PC-9 (cell line): ENCODE measurements around the gene GAB2. TPM values are rescaled to one million over a fixed set of nuclear protein-coding genes. Genes with fewer than 3 reads are reported as not detected.

Experiments used
- BruUV-seq: library from RNA; stranded (reverse); fragments of 400-500 nt; replicated peaks from 2 replicates; lab custom pipeline; 2021; lab: Mats Ljungman, UMichigan
- CTCF ChIA-PET: fragments of 300-600 bp; sonication (Branson Sonifier 250); formaldehyde crosslinking; loops from one replicate; lab custom pipeline; 2022; ENCODE audit warnings: antibody characterized with exemption; lab: Charles Lee
- POLR2A ChIA-PET: fragments of 300-600 bp; sonication (Branson Sonifier 250); formaldehyde crosslinking; loops from one replicate; lab custom pipeline; 2022; ENCODE audit warnings: antibody characterized with exemption; ENCODE audit not compliant: unreplicated experiment; lab: Charles Lee
- DNase-seq, 2 experiments: peaks; one replicate each; pipeline versions ENCODE4 v3.0.0 to v3.0.0-alpha.2; 2015 to 2022; ENCODE audit warnings: mixed read lengths in 1 of 2
- H2AFZ ChIP-seq: fragments of 200-600 bp; sonication (generic); 2 replicates; pipeline ENCODE4 v1.8.1; 2017; ENCODE audit warnings: antibody characterized with exemption
- H3F3A ChIP-seq: fragments of 200-600 bp; sonication (generic); 2 replicates; pipeline ENCODE4 v1.8.1; 2017; ENCODE audit warnings: antibody characterized with exemption, mild to moderate bottlenecking, low read depth; ENCODE audit not compliant: insufficient read depth
- H3K27ac ChIP-seq: fragments of 200-600 bp; sonication (generic); 2 replicates; pipeline ENCODE4 v1.6.1; 2016; ENCODE audit warnings: mixed run types
- H3K27me3 ChIP-seq: fragments of 200-600 bp; sonication (generic); 2 replicates; pipeline ENCODE4 v1.6.1; 2016; ENCODE audit warnings: low read depth, mixed run types; ENCODE audit not compliant: insufficient read depth
- H3K36me3 ChIP-seq: fragments of 200-600 bp; sonication (generic); 2 replicates; pipeline ENCODE4 v1.6.1; 2016; ENCODE audit warnings: low read depth, mixed run types
- H3K4me1 ChIP-seq: fragments of 200-600 bp; sonication (generic); replicated peaks from 2 replicates; pipeline ENCODE4 v1.6.1; 2016; ENCODE audit warnings: mixed run types; ENCODE audit not compliant: insufficient read depth
- H3K4me2 ChIP-seq: fragments of 200-600 bp; sonication (generic); 2 replicates; pipeline ENCODE4 v1.6.1; 2017; ENCODE audit warnings: mixed run types
- H3K4me3 ChIP-seq: fragments of 200-600 bp; sonication (generic); 2 replicates; pipeline ENCODE4 v1.6.1; 2016; ENCODE audit warnings: mixed run types
- H3K79me2 ChIP-seq: fragments of 200-600 bp; sonication (generic); 2 replicates; pipeline ENCODE4 v1.6.1; 2017; ENCODE audit warnings: low read depth, mixed run types
- H3K9me2 ChIP-seq: fragments of 200-600 bp; sonication (generic); 2 replicates; pipeline ENCODE4 v1.8.1; 2017; ENCODE audit warnings: mild to moderate bottlenecking; ENCODE audit not compliant: insufficient read depth
- H3K9me3 ChIP-seq: fragments of 200-600 bp; sonication (generic); 2 replicates; pipeline ENCODE4 v1.8.1; 2016; ENCODE audit warnings: low read depth; ENCODE audit not compliant: insufficient read depth
- H4K20me1 ChIP-seq: fragments of 200-600 bp; sonication (generic); 2 replicates; pipeline ENCODE4 v1.8.1; 2017; ENCODE audit not compliant: insufficient read depth
- EZH2 ChIP-seq: fragments of 200-600 bp; sonication (generic); IDR thresholded peaks from 2 replicates; pipeline ENCODE4 v1.8.0; 2017; ENCODE audit warnings: antibody characterized with exemption, low read depth
- intact Hi-C: fragments of 100-400 bp; cut with micrococcal nuclease; formaldehyde crosslinking; loops from one replicate; pipeline ENCODE4 v1.10.0; 2022; ENCODE audit not compliant: unreplicated experiment
- total RNA-seq: library from RNA; stranded (reverse); gene quantifications from 2 replicates; pipeline ENCODE4 v1.2.3, GENCODE V29; 2021
- TF ChIP-seq, protein P1 (sequence below): fragments of 200-600 bp; sonication (generic); conservative IDR thresholded peaks from 2 replicates; pipeline ENCODE4 v1.6.1; 2017; ENCODE audit warnings: mixed run types, antibody characterized with exemption, mild to moderate bottlenecking, moderate library complexity

The GAB2 gene
- total RNA-seq, 1 experiment from 2014 or later = 17.5 TPM

DNA sequence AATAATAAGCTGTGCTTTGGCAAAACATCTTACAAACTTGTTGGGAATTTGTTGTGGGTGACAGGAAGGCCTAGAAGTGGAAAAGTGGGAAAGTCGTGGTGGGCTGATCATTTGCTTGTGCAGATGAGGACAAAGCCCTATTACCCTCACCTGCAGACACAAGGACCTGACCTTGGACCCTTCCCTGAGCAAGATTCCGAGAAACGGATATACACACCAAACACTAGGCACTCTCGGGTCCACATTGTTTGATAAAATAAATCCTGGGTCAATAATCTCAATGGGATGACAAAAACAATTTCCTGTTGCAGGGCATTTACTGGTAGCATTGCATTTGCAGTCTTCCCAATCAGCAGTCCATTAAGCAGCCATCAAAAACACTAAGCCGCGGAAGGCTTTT, 89.7 kb downstream of the GAB2 start:
- Histone ChIP-seq H3K4me3 (no peak overlapping the region), H3K79me2 (no peaks in the 10 kb centered on the region), H3K4me2 (no peak overlapping the region), H3K27me3 (no peaks in the 10 kb centered on the region), H3F3A (no peaks in the 10 kb centered on the region), H2AFZ (no peak overlapping the region), H3K36me3 (no peaks in the 10 kb centered on the region), H3K9me2 (no peaks in the 10 kb centered on the region), H3K9me3 (peaks cover 5% of the 10 kb centered on the region; the same call in 1 of the 2 replicates), H3K27ac (no peak overlapping the region), H3K4me1 (no peaks in the 10 kb centered on the region), H4K20me1 (no peaks in the 10 kb centered on the region)
- no TSS peak for BruUV-seq
- intact Hi-C loops = no loop called here
- no peak for DNase-seq
- TF ChIP-seq, protein P1, sequence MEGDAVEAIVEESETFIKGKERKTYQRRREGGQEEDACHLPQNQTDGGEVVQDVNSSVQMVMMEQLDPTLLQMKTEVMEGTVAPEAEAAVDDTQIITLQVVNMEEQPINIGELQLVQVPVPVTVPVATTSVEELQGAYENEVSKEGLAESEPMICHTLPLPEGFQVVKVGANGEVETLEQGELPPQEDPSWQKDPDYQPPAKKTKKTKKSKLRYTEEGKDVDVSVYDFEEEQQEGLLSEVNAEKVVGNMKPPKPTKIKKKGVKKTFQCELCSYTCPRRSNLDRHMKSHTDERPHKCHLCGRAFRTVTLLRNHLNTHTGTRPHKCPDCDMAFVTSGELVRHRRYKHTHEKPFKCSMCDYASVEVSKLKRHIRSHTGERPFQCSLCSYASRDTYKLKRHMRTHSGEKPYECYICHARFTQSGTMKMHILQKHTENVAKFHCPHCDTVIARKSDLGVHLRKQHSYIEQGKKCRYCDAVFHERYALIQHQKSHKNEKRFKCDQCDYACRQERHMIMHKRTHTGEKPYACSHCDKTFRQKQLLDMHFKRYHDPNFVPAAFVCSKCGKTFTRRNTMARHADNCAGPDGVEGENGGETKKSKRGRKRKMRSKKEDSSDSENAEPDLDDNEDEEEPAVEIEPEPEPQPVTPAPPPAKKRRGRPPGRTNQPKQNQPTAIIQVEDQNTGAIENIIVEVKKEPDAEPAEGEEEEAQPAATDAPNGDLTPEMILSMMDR = no peak
- TF ChIP-seq EZH2 = no peak
- CTCF ChIA-PET = no interaction called here
- POLR2A ChIA-PET = interaction anchor here (0.6 kb wide), 1 partner anchor 421 kb away, joined by 4 read pairs; no protein-coding TSS in a partner anchor

DNA sequence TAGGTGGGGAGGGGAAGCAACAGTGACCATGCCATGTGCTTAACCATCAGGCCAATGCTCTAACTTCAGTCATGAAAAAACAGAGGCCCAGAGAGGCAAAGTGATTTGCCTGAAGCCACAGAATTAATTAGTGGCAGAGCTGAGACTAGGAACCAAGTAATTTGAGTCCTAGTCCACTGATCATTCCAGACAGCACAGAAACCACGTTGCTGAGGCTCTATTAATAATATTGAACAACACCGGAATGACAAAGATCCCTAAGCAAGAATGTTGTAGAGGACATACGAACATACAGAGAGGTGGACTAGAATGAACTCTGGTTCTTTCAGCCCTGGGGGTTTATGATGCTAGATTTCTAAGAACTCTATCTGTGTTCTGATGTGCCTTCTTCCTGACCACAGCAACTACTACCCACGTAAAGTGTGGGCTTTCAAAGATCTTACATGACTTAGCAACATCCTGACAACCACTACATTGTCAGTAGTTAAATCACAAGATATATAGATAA, 92.3 kb downstream of the GAB2 start:
- ChIA-PET POLR2A (no interaction called here), CTCF (no interaction called here)
- intact Hi-C loops = loop anchor here (2.0 kb wide), 1 partner anchor 19 kb away; no protein-coding TSS in a partner anchor
- no TSS peak for BruUV-seq
- H3K36me3 ChIP-seq = no peaks in the 10 kb centered on the region
- H3K9me2 ChIP-seq = no peaks in the 10 kb centered on the region
- no peaks in the 10 kb centered on the region for H3F3A ChIP-seq
- TF ChIP-seq, protein P1 = no peak
- no peak for TF ChIP-seq EZH2
- no peak overlapping the region for H3K4me2 ChIP-seq
- no peaks in the 10 kb centered on the region for H3K4me1 ChIP-seq
- H4K20me1 ChIP-seq = no peaks in the 10 kb centered on the region
- DNase-seq = no peak
- H3K9me3 ChIP-seq = peaks cover 5% of the 10 kb centered on the region; the same call in 1 of the 2 replicates
- H3K27me3 ChIP-seq = no peaks in the 10 kb centered on the region
- no peak overlapping the region for H3K27ac ChIP-seq
- H2AFZ ChIP-seq = no peak overlapping the region
- no peak overlapping the region for H3K4me3 ChIP-seq
- H3K79me2 ChIP-seq = no peaks in the 10 kb centered on the region

DNA sequence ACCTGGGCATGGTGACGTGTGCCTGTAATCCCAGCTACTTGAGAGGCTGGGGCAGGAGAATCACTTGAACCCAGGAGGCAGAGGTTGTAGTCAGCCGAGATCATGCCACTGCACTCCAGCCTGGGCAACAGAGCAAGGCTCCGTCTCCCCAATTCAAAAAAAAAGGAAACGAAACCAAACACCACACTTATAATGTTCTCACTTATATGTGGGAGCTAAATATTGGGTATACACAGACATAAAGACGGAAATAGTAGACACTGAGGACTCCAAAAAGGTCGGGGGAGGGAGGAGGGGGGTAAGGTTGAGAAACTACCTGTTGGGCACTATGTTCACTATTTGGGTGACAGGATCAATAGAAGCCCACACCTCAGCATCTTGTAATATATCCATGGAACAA, 94.3 kb downstream of the GAB2 start:
- Histone ChIP-seq H3K4me2 (no peak overlapping the region), H3F3A (no peaks in the 10 kb centered on the region), H3K79me2 (no peaks in the 10 kb centered on the region), H2AFZ (no peak overlapping the region), H3K4me3 (no peak overlapping the region), H3K4me1 (no peaks in the 10 kb centered on the region), H3K27me3 (no peaks in the 10 kb centered on the region), H3K36me3 (no peaks in the 10 kb centered on the region), H3K27ac (no peak overlapping the region), H3K9me3 (peaks cover 5% of the 10 kb centered on the region; the same call in 1 of the 2 replicates), H4K20me1 (no peaks in the 10 kb centered on the region), H3K9me2 (no peaks in the 10 kb centered on the region)
- POLR2A ChIA-PET = no interaction called here
- DNase-seq = no peak
- no peak for TF ChIP-seq EZH2
- TF ChIP-seq, protein P1 = no peak
- CTCF ChIA-PET = no interaction called here
- no TSS peak for BruUV-seq
- intact Hi-C loops = no loop called here
